DOHH2 (cell line): ENCODE data around the gene CHEK2.

Source experiments
- CTCF ChIP-seq: fragments of 200-600 bp; sonication (generic); IDR thresholded peaks from one replicate; pipeline ENCODE4 v1.5.1; 2014; ENCODE audit warnings: antibody characterized with exemption, mild to moderate bottlenecking, low read depth, low read length; ENCODE audit not compliant: poor library complexity, severe bottlenecking
- EZH2phosphoT487 ChIP-seq: fragments of 200-600 bp; sonication (generic); IDR thresholded peaks from 2 replicates; pipeline ENCODE4 v1.6.1; 2017; ENCODE audit warnings: borderline replicate concordance, mild to moderate bottlenecking, antibody characterized with exemption, low read length, moderate library complexity, mixed read lengths

DNA sequence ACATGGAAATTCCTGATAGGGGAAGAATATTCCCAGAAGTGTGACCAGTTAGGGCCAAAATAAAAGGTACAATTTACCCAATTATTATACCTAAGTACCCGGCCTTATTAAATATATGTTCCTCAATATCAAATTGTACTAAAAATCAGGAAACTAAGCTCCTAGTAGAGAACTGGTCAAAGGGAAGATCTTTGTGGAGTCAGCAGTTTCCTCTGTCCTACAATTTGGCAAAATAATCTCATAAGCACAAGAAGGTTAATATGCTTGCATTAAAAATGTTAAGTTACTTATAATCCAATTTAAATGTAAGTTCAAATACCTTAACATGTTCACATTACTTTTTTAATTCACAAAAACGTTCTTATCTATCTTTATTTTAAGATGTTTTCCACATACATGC is 72.2 kb downstream of the CHEK2 start:
- TF ChIP-seq CTCF (no peak), EZH2phosphoT487 (no peak)
